Forelimb muscle (tissue), 1 donor: ENCODE data around the gene KYNU. TPM values are rescaled to one million over a fixed set of nuclear protein-coding genes. Genes with fewer than 3 reads are reported as not detected.
"Not testable (repeated sequence)": the region's sequence is repeated elsewhere in the genome, so short reads cannot be mapped to it uniquely, and the experiment has no call there.

Experiments
- DNase-seq: peaks from one replicate; pipeline ENCODE4 v3.0.0-alpha.2; 2013; ENCODE audit warnings: low read depth
- polyA plus RNA-seq: library from polyadenylated mRNA; unstranded; fragments of 120-200 nt; gene quantifications from one replicate; pipeline ENCODE4 v1.2.1, GENCODE V29; 2013; ENCODE audit not compliant: insufficient read length

The KYNU gene
- polyA plus RNA-seq, 1 donor = 0.67 TPM

DNA sequence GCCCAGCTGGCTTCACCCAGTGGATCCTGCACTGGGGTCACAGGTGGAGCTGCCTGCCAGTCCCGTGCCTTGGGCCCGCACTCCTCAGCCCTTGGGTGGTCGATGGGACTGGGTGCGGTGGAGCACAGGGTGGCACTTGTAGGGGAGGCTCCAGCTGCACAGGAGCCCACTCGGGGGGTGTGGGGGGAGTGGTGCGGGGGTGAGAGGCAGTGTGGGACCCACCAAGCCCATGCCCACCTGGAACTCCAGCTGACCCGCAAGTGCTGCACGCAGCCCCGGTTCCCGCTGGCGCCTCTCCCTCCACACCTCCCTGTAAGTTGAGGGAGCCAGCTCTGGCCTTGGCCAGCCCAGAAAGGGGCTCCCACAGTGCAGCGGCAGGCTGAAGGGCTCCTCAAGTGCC lies 212.1 kb downstream of the KYNU start:
- DNase-seq = not testable (repeated sequence)
